ENCODE measurements around the gene S100A2.

S100A2 gene

DNA sequence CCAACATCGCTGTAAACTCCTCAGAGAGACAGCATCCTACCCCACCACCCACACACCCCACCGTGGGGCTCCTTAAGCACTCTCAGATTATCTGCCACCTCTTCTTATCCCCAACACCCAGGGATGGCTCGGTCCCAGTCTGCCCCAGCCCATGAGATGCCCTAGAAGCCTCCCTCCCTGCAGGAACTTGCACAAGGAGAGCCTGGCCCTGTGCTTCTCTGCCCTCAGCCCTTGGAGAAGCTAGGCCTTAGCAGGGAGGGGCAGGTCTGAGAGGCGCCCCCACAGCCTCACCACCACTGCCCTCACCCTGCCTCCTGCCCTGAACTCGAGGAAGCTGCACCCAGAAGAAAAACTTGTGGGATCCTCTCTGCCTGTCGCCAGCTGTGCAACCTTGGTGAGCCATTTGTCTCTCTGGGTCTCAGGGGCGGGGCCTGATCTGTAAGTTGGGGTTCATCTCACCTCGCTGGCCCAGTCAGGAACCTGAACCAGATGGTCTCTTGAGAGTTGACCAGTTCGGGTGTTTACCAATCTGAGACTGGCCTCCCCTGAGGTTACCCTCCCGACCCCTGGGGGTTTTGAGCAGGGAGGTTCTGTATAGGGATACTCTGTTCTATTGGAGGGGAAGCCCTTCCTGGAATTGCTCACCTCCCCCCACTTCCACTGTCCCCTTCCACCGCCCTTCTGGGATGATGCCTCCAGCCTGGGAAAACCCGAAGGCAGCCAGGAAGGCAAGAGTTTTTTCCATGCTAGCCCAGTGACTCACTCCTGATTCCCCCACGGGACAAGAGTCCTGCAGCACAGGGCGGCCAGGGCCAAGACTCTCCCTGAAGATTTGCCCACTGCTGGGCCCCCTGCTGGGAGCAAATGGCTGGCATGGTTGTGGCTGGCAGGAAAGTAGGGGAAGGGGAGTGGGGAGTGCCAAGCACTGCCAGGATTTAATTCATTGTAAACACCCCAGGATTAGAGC, 16.6 kb downstream of the S100A2 start, which contains the start of gene S100A3:
S100A3 (minus strand) TSS at position 537 of the 967 bp plus-strand sequence. CDS start 773 bp downstream, outside the sequence.
- no peak for TF ChIP-seq L3MBTL2 (conservative IDR thresholded peaks at IDR 0.05)
- TF ChIP-seq BHLHE40 (IDR thresholded peaks at IDR 0.05; ENCODE audit: borderline replicate concordance), result no peak
- TF ChIP-seq, protein P1, sequence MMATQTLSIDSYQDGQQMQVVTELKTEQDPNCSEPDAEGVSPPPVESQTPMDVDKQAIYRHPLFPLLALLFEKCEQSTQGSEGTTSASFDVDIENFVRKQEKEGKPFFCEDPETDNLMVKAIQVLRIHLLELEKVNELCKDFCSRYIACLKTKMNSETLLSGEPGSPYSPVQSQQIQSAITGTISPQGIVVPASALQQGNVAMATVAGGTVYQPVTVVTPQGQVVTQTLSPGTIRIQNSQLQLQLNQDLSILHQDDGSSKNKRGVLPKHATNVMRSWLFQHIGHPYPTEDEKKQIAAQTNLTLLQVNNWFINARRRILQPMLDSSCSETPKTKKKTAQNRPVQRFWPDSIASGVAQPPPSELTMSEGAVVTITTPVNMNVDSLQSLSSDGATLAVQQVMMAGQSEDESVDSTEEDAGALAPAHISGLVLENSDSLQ (IDR thresholded peaks at IDR 0.05), result no peak
- TF ChIP-seq FOXK2 (IDR thresholded peaks at IDR 0.05), result no peak
- no peak for TF ChIP-seq HDGF (IDR thresholded peaks at IDR 0.05; ENCODE audit: borderline replicate concordance)
- TF ChIP-seq ELF4 (IDR thresholded peaks at IDR 0.05), result no peak
- no peak for TF ChIP-seq SP1 (IDR thresholded peaks at IDR 0.05)
- TF ChIP-seq ARNT (IDR thresholded peaks at IDR 0.05), result no peak
- no peak for TF ChIP-seq LEF1 (IDR thresholded peaks at IDR 0.05; ENCODE audit: borderline replicate concordance)
- TF ChIP-seq FOXA1 (IDR thresholded peaks at IDR 0.05), result no peak
- no peak for TF ChIP-seq TARDBP (IDR thresholded peaks at IDR 0.05)
- no peak for TF ChIP-seq CTBP1 (IDR thresholded peaks at IDR 0.05; ENCODE audit: borderline replicate concordance)
- TF ChIP-seq SUZ12 (IDR thresholded peaks at IDR 0.05), result no peak
- no peak for TF ChIP-seq NFRKB (IDR thresholded peaks at IDR 0.05)
- no peak for TF ChIP-seq FOXM1 (IDR thresholded peaks at IDR 0.05; ENCODE audit: borderline replicate concordance)
- TF ChIP-seq ZNF384 (IDR thresholded peaks at IDR 0.05), result no peak
- ChIA-PET CTCF (no interaction called here), POLR2A (interaction anchor here (1.8 to 1.9 kb wide), 2 partner anchors 17 to 85 kb away, joined by 5 read pairs; partner anchors contain the start of genes CHTOP and S100A2)
- no peak for DNase-seq (ENCODE audit: extremely low spot score)

DNA sequence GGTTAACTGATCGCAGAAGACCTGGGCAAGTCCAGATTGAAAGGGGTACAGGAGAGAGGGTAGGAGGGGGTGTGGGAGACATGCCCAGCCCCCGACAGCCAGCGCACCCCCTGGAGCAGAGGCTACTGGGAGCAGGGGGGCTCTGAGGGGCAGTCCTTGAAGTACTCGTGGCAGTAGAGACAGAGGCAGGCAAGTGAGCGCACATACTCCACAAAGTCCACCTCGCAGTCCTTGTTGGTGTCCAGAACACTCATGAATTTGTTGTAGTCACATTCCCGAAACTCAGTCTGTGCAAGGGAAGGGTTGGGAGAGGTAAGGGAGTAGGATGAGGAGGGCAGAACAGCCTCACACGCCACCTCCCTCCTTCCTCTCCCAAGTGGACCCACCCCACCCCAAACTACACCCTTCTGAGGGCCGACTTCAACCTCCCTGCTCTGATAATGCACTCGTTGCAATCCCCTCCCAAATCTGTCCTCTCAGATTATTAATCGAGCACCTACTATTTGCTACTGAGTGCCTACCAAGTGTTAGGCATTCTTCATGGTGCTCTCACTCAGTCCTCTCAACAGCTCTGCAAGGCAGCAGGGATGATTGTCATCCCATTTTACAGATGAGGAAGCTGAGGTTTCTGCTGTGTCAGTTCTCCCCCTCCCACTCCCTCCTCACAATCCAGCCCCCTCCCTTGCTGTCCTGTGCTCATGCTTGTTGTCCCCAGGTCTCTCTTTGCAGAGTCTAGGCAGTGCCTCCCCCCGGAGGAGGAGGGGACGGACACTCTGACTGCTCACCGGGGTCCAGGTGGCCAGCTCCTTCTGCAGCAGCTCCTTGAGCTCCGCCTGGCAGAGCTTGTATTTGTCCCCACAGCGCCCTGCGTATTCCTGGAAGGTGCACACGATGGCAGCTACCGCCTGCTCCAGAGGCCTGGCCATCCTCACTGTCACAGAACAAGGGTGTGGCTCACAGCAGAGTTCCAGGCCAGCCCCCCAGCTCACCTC, 17.8 kb downstream of the S100A2 start:
- no peak for DNase-seq (ENCODE audit: extremely low spot score)
- no peak for TF ChIP-seq FOXM1 (IDR thresholded peaks at IDR 0.05; ENCODE audit: borderline replicate concordance)
- ChIA-PET CTCF (no interaction called here), POLR2A (interaction anchor here (1.8 kb wide), 1 partner anchor 86 kb away, joined by 6 read pairs; the partner anchor contains the start of gene CHTOP)

DNA sequence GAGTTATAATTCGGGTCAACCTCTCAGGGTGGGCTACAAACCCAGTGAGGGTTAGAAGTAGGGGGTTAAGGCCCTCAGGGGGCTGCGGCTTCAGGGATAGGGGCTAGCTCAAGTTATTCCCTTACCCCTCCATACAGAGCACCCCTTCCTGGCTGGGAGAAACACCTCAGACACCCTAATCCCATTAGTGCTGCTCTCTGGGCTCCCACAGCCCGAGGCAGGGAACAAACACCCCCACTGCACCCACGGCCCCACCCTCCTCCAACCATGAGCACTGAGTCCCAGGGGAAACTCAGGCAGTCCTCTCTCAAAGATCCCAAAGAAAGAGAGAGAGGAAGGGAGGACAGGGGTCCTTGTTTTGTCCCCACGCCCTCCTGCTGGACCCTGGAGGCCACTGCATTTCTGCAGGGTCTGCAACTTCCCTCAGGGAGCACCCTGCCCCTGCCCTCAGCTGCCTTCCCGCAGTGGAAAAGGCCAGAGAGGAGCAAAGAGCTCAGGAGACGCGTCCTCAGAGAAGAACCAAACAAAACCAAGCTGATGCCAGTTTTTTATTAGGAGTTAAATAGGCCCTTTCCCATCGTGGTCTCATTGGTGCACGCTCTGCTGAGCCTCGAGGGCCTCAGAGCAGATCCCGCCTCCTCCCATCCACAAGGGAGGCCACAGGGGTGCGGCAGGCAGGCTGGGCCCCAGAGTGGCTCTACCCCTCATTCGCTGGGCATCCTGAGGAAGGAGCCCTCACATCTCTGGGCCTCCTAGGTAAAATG, 18.7 kb downstream of the S100A2 start:
- POLR2A ChIA-PET, result interaction anchor here (1.8 kb wide), 1 partner anchor 87 kb away, joined by 6 read pairs; the partner anchor contains the start of gene CHTOP
- DNase-seq (ENCODE audit: extremely low spot score), result no peak
- CTCF ChIA-PET, result interaction anchor here (1.2 kb wide), 1 partner anchor 14 kb away, joined by 3 read pairs; no protein-coding TSS in a partner anchor

DNA sequence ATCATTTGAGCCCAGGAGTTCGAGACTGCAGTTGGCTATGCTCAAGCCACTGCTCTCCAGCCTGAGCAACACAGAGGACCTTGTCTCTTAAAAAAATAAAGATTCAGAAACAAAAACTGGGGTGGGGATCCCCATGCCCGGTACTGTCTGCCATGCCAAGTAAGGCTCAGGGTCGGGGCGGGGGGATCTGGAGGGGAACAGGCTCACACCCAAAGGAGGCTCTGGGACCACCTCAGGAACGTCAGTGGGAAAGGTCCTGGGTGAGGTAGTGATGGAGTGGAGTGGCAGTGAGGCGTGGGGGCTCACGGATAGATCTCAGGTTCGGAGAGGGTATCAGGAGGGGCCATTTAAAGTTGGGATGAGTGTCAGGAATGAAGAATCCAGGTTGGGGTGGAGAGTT, 19.3 kb downstream of the S100A2 start:
- TF ChIP-seq HDGF (IDR thresholded peaks at IDR 0.05; ENCODE audit: borderline replicate concordance) (no peak), SUZ12 (IDR thresholded peaks at IDR 0.05) (no peak), L3MBTL2 (conservative IDR thresholded peaks at IDR 0.05) (no peak), TARDBP (IDR thresholded peaks at IDR 0.05) (no peak), ELF4 (IDR thresholded peaks at IDR 0.05) (no peak), FOXK2 (IDR thresholded peaks at IDR 0.05) (no peak), BHLHE40 (IDR thresholded peaks at IDR 0.05; ENCODE audit: borderline replicate concordance) (no peak), LEF1 (IDR thresholded peaks at IDR 0.05; ENCODE audit: borderline replicate concordance) (no peak), SP1 (IDR thresholded peaks at IDR 0.05) (no peak), FOXM1 (IDR thresholded peaks at IDR 0.05; ENCODE audit: borderline replicate concordance) (no peak), CTBP1 (IDR thresholded peaks at IDR 0.05; ENCODE audit: borderline replicate concordance) (no peak), ARNT (IDR thresholded peaks at IDR 0.05) (no peak), FOXA1 (IDR thresholded peaks at IDR 0.05) (no peak), ZNF384 (IDR thresholded peaks at IDR 0.05) (no peak), NFRKB (IDR thresholded peaks at IDR 0.05) (no peak)
- TF ChIP-seq, protein P1 (IDR thresholded peaks at IDR 0.05), result no peak
- ChIA-PET POLR2A (interaction anchor here (1.1 kb wide), 1 partner anchor 17 kb away, joined by 3 read pairs; no protein-coding TSS in a partner anchor), CTCF (interaction anchor here (1.2 kb wide), 1 partner anchor 14 kb away, joined by 3 read pairs; no protein-coding TSS in a partner anchor)
- no peak for DNase-seq (ENCODE audit: extremely low spot score)

More for the DNA sequence above, 18.7 kb downstream of the S100A2 start:
- TF ChIP-seq SP1 (IDR thresholded peaks at IDR 0.05), result no peak
- no peak for TF ChIP-seq L3MBTL2 (conservative IDR thresholded peaks at IDR 0.05)
- TF ChIP-seq NFRKB (IDR thresholded peaks at IDR 0.05), result no peak
- no peak for TF ChIP-seq BHLHE40 (IDR thresholded peaks at IDR 0.05; ENCODE audit: borderline replicate concordance)
- no peak for TF ChIP-seq TARDBP (IDR thresholded peaks at IDR 0.05)
- no peak for TF ChIP-seq FOXK2 (IDR thresholded peaks at IDR 0.05)
- TF ChIP-seq ARNT (IDR thresholded peaks at IDR 0.05), result no peak
- no peak for TF ChIP-seq FOXM1 (IDR thresholded peaks at IDR 0.05; ENCODE audit: borderline replicate concordance)
- no peak for TF ChIP-seq CTBP1 (IDR thresholded peaks at IDR 0.05; ENCODE audit: borderline replicate concordance)
- TF ChIP-seq FOXA1 (IDR thresholded peaks at IDR 0.05), result no peak
- TF ChIP-seq SUZ12 (IDR thresholded peaks at IDR 0.05), result no peak
- TF ChIP-seq HDGF (IDR thresholded peaks at IDR 0.05; ENCODE audit: borderline replicate concordance), result no peak

Data from HEK293T (cell line).